GM19395 (cell line): ENCODE data around the gene C4BPB.
"Not testable (repeated sequence)": the region's sequence is repeated elsewhere in the genome, so short reads cannot be mapped to it uniquely, and the experiment has no call there.

ENCODE experiments used
- ATAC-seq: cut with Tn5 transposase; IDR thresholded peaks from one replicate; pipeline ENCODE4 v1.9.1; 2021; ENCODE audit warnings: mild to moderate bottlenecking, moderate library complexity; ENCODE audit not compliant: unreplicated experiment

The C4BPB gene

GRCh38 chr1:207088701-207089626, at the start of gene C4BPB:
Gene C4BPB (plus strand): TSS chr1:207088860. CDS start chr1:207089532, 672 bp downstream.
- no peak for ATAC-seq

- no peak for ATAC-seq
These were observed 49.1 kb upstream of the C4BPB start for GRCh38 chr1:207039380-207040180.

- ATAC-seq = no peak
These were observed 48.5 kb upstream of the C4BPB start for GRCh38 chr1:207040181-207040533.

GRCh38 chr1:207041397-207041796, 47.3 kb upstream of the C4BPB start:
- ATAC-seq = not testable (repeated sequence)

GRCh38 chr1:207045453-207045852, 43.2 kb upstream of the C4BPB start:
- no peak for ATAC-seq

- no peak for ATAC-seq
These were observed 41.2 kb upstream of the C4BPB start for GRCh38 chr1:207047505-207047904.

- ATAC-seq = no peak
These were observed 40.6 kb upstream of the C4BPB start for GRCh38 chr1:207048041-207048440.

- no peak for ATAC-seq
These were observed 39.6 kb upstream of the C4BPB start for GRCh38 chr1:207049054-207049453.

GRCh38 chr1:207049514-207049913, 39.1 kb upstream of the C4BPB start:
- ATAC-seq = no peak

GRCh38 chr1:207049974-207050391, 38.7 kb upstream of the C4BPB start:
- ATAC-seq = peak; percentile 39

- peak; percentile 57 for ATAC-seq
These were observed 38.0 kb upstream of the C4BPB start for GRCh38 chr1:207050480-207051190.

- ATAC-seq = no peak
These were observed 37.3 kb upstream of the C4BPB start, which contains the start of gene YOD1 for GRCh38 chr1:207051191-207051943. Gene YOD1 (minus strand): TSS chr1:207051208. CDS start chr1:207051030, 178 bp downstream.

GRCh38 chr1:207052911-207053769, 35.5 kb upstream of the C4BPB start, which contains the start of gene PFKFB2:
Gene PFKFB2 (plus strand): TSS chr1:207053275. CDS start chr1:207054718, 1,443 bp downstream.
- ATAC-seq = peak; percentile 83

- ATAC-seq = no peak
These were observed 34.2 kb upstream of the C4BPB start for GRCh38 chr1:207054491-207054890.

- no peak for ATAC-seq
These were observed 33.2 kb upstream of the C4BPB start for GRCh38 chr1:207055386-207056001.

- no peak for ATAC-seq
These were observed 32.0 kb upstream of the C4BPB start for GRCh38 chr1:207056673-207057072.

GRCh38 chr1:207058252-207058651, 30.4 kb upstream of the C4BPB start:
- no peak for ATAC-seq

GRCh38 chr1:207058878-207059867, 29.5 kb upstream of the C4BPB start:
- ATAC-seq = no peak
